ENCODE data around the gene DHX9.
"Not testable (repeated sequence)": the region's sequence is repeated elsewhere in the genome, so short reads cannot be mapped to it uniquely, and the experiment has no call there.

The DHX9 gene

GRCh38 chr1:182888736-182889531 lies 49.8 kb downstream of the DHX9 start:
- H3K4me1 Mint-ChIP-seq: peaks cover 4 to 5% of the 10 kb centered on the region in 2 donors
- H3K9me3 Mint-ChIP-seq: peaks cover 0 to 3% of the 10 kb centered on the region in 2 donors
- peak overlapping the region in 1 of 2 donors; percentile 13 for H3K4me3 Mint-ChIP-seq
- ATAC-seq (replicated peaks) (peak in 1 of 2 donors; percentile 8), DNase-seq (no peak)
- H3K36me3 Mint-ChIP-seq: peaks cover 34 to 59% of the 10 kb centered on the region in 2 donors
- peak overlapping the region; percentile 48 for H3K27ac Mint-ChIP-seq
- H3K27me3 Mint-ChIP-seq: peaks cover 0 to 6% of the 10 kb centered on the region in 2 donors

GRCh38 chr1:182889997-182890396 lies 50.9 kb downstream of the DHX9 start:
- Mint-ChIP-seq H3K27me3 (peaks cover 0 to 17% of the 10 kb centered on the region in 2 donors), H3K4me1 (peaks cover 4 to 5% of the 10 kb centered on the region in 2 donors), H3K9me3 (peaks cover 3% of the 10 kb centered on the region in 2 donors), H3K36me3 (peaks cover 32 to 53% of the 10 kb centered on the region in 2 donors), H3K4me3 (no peak overlapping the region), H3K27ac (peak overlapping the region; percentile 74)
- DNase-seq (no peak), ATAC-seq (replicated peaks) (peak; percentile 37 to 48)

- DNase-seq (no peak), ATAC-seq (replicated peaks) (peak in 1 of 2 donors; percentile 24)
- Mint-ChIP-seq H3K4me3 (no peak overlapping the region), H3K27me3 (peaks cover 0 to 17% of the 10 kb centered on the region in 2 donors), H3K4me1 (peaks cover 4 to 5% of the 10 kb centered on the region in 2 donors), H3K36me3 (peaks cover 24 to 43% of the 10 kb centered on the region in 2 donors), H3K27ac (no peak overlapping the region), H3K9me3 (peaks cover 3% of the 10 kb centered on the region in 2 donors)
Observed at GRCh38 chr1:182890927-182891610, 51.9 kb downstream of the DHX9 start.

- peaks cover 0 to 17% of the 10 kb centered on the region in 2 donors for H3K27me3 Mint-ChIP-seq
- no peaks in the 10 kb centered on the region for H3K36me3 Mint-ChIP-seq
- ATAC-seq (replicated peaks) (no peak), DNase-seq (no peak)
- H3K4me1 Mint-ChIP-seq: peaks cover 0 to 4% of the 10 kb centered on the region in 2 donors
- H3K9me3 Mint-ChIP-seq: peaks cover 0 to 3% of the 10 kb centered on the region in 2 donors
- H3K4me3 Mint-ChIP-seq: no peak overlapping the region
- H3K27ac Mint-ChIP-seq: no peak overlapping the region
Observed at GRCh38 chr1:182897696-182898095, 58.5 kb downstream of the DHX9 start.

GRCh38 chr1:182901946-182902345 lies 62.8 kb downstream of the DHX9 start:
- not testable (repeated sequence) for H3K36me3 Mint-ChIP-seq; H3K27ac Mint-ChIP-seq; DNase-seq; H3K27me3 Mint-ChIP-seq; H3K4me1 Mint-ChIP-seq; ATAC-seq (replicated peaks); H3K4me3 Mint-ChIP-seq; H3K9me3 Mint-ChIP-seq

GRCh38 chr1:182905321-182905720 lies 66.2 kb downstream of the DHX9 start:
- ATAC-seq (replicated peaks) (no peak), DNase-seq (no peak)
- H3K36me3 Mint-ChIP-seq: no peaks in the 10 kb centered on the region
- no peak overlapping the region for H3K27ac Mint-ChIP-seq
- peaks cover 5 to 13% of the 10 kb centered on the region in 2 donors for H3K27me3 Mint-ChIP-seq
- peaks cover 0 to 2% of the 10 kb centered on the region in 2 donors for H3K4me1 Mint-ChIP-seq
- peaks cover 0 to 4% of the 10 kb centered on the region in 2 donors for H3K9me3 Mint-ChIP-seq
- no peak overlapping the region for H3K4me3 Mint-ChIP-seq

- H3K9me3 Mint-ChIP-seq: peaks cover 2 to 11% of the 10 kb centered on the region in 2 donors
- DNase-seq (no peak), ATAC-seq (replicated peaks) (no peak)
- peaks cover 5 to 17% of the 10 kb centered on the region in 2 donors for H3K27me3 Mint-ChIP-seq
- no peak overlapping the region for H3K4me3 Mint-ChIP-seq
- peaks cover 0 to 3% of the 10 kb centered on the region in 2 donors for H3K36me3 Mint-ChIP-seq
- H3K4me1 Mint-ChIP-seq: no peaks in the 10 kb centered on the region
- H3K27ac Mint-ChIP-seq: no peak overlapping the region
Observed at GRCh38 chr1:182909578-182909977, 70.4 kb downstream of the DHX9 start.

GRCh38 chr1:182910143-182910542 lies 71.0 kb downstream of the DHX9 start:
- H3K4me1 Mint-ChIP-seq: no peaks in the 10 kb centered on the region
- peaks cover 5 to 17% of the 10 kb centered on the region in 2 donors for H3K27me3 Mint-ChIP-seq
- peaks cover 2 to 11% of the 10 kb centered on the region in 2 donors for H3K9me3 Mint-ChIP-seq
- ATAC-seq (replicated peaks) (no peak), DNase-seq (no peak)
- no peak overlapping the region for H3K27ac Mint-ChIP-seq
- no peak overlapping the region for H3K4me3 Mint-ChIP-seq
- peaks cover 0 to 3% of the 10 kb centered on the region in 2 donors for H3K36me3 Mint-ChIP-seq

- Mint-ChIP-seq H3K27me3 (peaks cover 7 to 17% of the 10 kb centered on the region in 2 donors), H3K27ac (no peak overlapping the region), H3K4me1 (peaks cover 0 to 3% of the 10 kb centered on the region in 2 donors), H3K9me3 (peaks cover 2 to 7% of the 10 kb centered on the region in 2 donors), H3K4me3 (no peak overlapping the region), H3K36me3 (peaks cover 0 to 3% of the 10 kb centered on the region in 2 donors)
- DNase-seq (no peak), ATAC-seq (replicated peaks) (no peak)
Observed at GRCh38 chr1:182913401-182913800, 74.3 kb downstream of the DHX9 start.

- no peak overlapping the region for H3K4me3 Mint-ChIP-seq
- no peaks in the 10 kb centered on the region for H3K9me3 Mint-ChIP-seq
- no peak for DNase-seq
- no peak overlapping the region for H3K27ac Mint-ChIP-seq
- H3K36me3 Mint-ChIP-seq: no peaks in the 10 kb centered on the region
- ATAC-seq (replicated peaks): no peak
- H3K27me3 Mint-ChIP-seq: peaks cover 26 to 27% of the 10 kb centered on the region in 2 donors
- peaks cover 0 to 3% of the 10 kb centered on the region in 2 donors for H3K4me1 Mint-ChIP-seq
Observed at GRCh38 chr1:182917378-182917777, 78.2 kb downstream of the DHX9 start.

- Mint-ChIP-seq H3K4me1 (peaks cover 9 to 16% of the 10 kb centered on the region in 2 donors), H3K4me3 (no peak overlapping the region), H3K36me3 (no peaks in the 10 kb centered on the region), H3K27ac (no peak overlapping the region), H3K9me3 (no peaks in the 10 kb centered on the region), H3K27me3 (peaks cover 17 to 18% of the 10 kb centered on the region in 2 donors)
- DNase-seq: no peak
- no peak for ATAC-seq (replicated peaks)
Observed at GRCh38 chr1:182925661-182926060, 86.5 kb downstream of the DHX9 start.

- ATAC-seq (replicated peaks) (peak; percentile 100), DNase-seq (peak; percentile 6)
- Mint-ChIP-seq H3K36me3 (no peaks in the 10 kb centered on the region), H3K4me1 (peaks cover 9 to 16% of the 10 kb centered on the region in 2 donors), H3K27me3 (peaks cover 6 to 10% of the 10 kb centered on the region in 2 donors), H3K4me3 (no peak overlapping the region), H3K27ac (peak overlapping the region; percentile 2), H3K9me3 (no peaks in the 10 kb centered on the region)
Observed at GRCh38 chr1:182927693-182928433, 88.7 kb downstream of the DHX9 start.

- H3K36me3 Mint-ChIP-seq: no peaks in the 10 kb centered on the region
- DNase-seq (no peak), ATAC-seq (replicated peaks) (no peak)
- H3K4me3 Mint-ChIP-seq: no peak overlapping the region
- H3K4me1 Mint-ChIP-seq: peaks cover 9 to 16% of the 10 kb centered on the region in 2 donors
- H3K27ac Mint-ChIP-seq: no peak overlapping the region
- H3K9me3 Mint-ChIP-seq: peaks cover 5 to 6% of the 10 kb centered on the region in 2 donors
- H3K27me3 Mint-ChIP-seq: peaks cover 4 to 25% of the 10 kb centered on the region in 2 donors
Observed at GRCh38 chr1:182930985-182931384, 91.8 kb downstream of the DHX9 start.

- peaks cover 11% of the 10 kb centered on the region in 2 donors for H3K9me3 Mint-ChIP-seq
- no peaks in the 10 kb centered on the region for H3K4me1 Mint-ChIP-seq
- H3K27ac Mint-ChIP-seq: no peak overlapping the region
- no peak for ATAC-seq (replicated peaks)
- DNase-seq: no peak
- no peak overlapping the region for H3K4me3 Mint-ChIP-seq
- peaks cover 0 to 1% of the 10 kb centered on the region in 2 donors for H3K36me3 Mint-ChIP-seq
- H3K27me3 Mint-ChIP-seq: peaks cover 17 to 55% of the 10 kb centered on the region in 2 donors
Observed at GRCh38 chr1:182935716-182936115, 96.6 kb downstream of the DHX9 start.

Measured in stimulated activated naive B cell treated with anti-CD40 and anti-IgM and Interleukin-4, amounts not matched to agents 10 μg/mL and 1 μg/mL and 100 μg/mL, for 72 hours (primary cell).